OCI-LY7 (cell line): Measurements from ENCODE around the gene BPTF. TPM values are rescaled to one million over a fixed set of nuclear protein-coding genes. Genes with fewer than 3 reads are reported as not detected.
"Not testable (repeated sequence)": the region's sequence is repeated elsewhere in the genome, so short reads cannot be mapped to it uniquely, and the experiment has no call there.

Experiments used
- BruUV-seq: library from RNA; stranded (reverse); fragments of 400-500 nt; replicated peaks from 2 replicates; lab custom pipeline; 2021; lab: Mats Ljungman, UMichigan
- CTCF ChIA-PET: fragments of 300-600 bp; sonication (Branson Sonifier 250); formaldehyde crosslinking; loops from one replicate; lab custom pipeline; 2022; ENCODE audit warnings: antibody characterized with exemption; ENCODE audit not compliant: unreplicated experiment; lab: Charles Lee
- POLR2A ChIA-PET: fragments of 300-600 bp; sonication (Branson Sonifier 250); formaldehyde crosslinking; loops from one replicate; lab custom pipeline; 2022; ENCODE audit warnings: antibody characterized with exemption; lab: Charles Lee
- DNase-seq: peaks from one replicate; pipeline ENCODE4 v3.0.0-alpha.2; 2015; ENCODE audit warnings: low spot score
- H2AFZ ChIP-seq: fragments of 200-600 bp; sonication (generic), shearing (Covaris generic); 2 replicates; pipeline ENCODE4 v1.6.1; 2014; ENCODE audit warnings: mild to moderate bottlenecking, antibody characterized with exemption, low read length, moderate library complexity
- H3K27ac ChIP-seq: fragments of 200-600 bp; sonication (generic); 2 replicates; pipeline ENCODE4 v1.5.1; 2014; ENCODE audit warnings: mixed run types, low read depth, mild to moderate bottlenecking, moderate library complexity, low read length, inconsistent platforms; ENCODE audit not compliant: poor library complexity, severe bottlenecking
- H3K36me3 ChIP-seq: fragments of 200-600 bp; sonication (generic); 2 replicates; pipeline ENCODE4 v1.6.1; 2014; ENCODE audit warnings: mild to moderate bottlenecking, antibody characterized with exemption, low read length, moderate library complexity, mixed read lengths; ENCODE audit not compliant: insufficient read depth
- H3K4me1 ChIP-seq: fragments of 200-600 bp; sonication (generic); 2 replicates; pipeline ENCODE4 v1.5.1; 2014; ENCODE audit warnings: mild to moderate bottlenecking, low read length; ENCODE audit not compliant: insufficient read depth, poor library complexity, severe bottlenecking
- H3K4me2 ChIP-seq: fragments of 200-600 bp; sonication (generic); 2 replicates; pipeline ENCODE4 v1.6.1; 2014; ENCODE audit warnings: mild to moderate bottlenecking, low read length
- H3K4me3 ChIP-seq: fragments of 200-600 bp; sonication (generic); 2 replicates; pipeline ENCODE4 v1.5.1; 2014; ENCODE audit warnings: mild to moderate bottlenecking, low read depth, low read length; ENCODE audit not compliant: poor library complexity, severe bottlenecking
- H3K79me2 ChIP-seq: fragments of 200-600 bp; sonication (generic); 2 replicates; pipeline ENCODE4 v1.6.1; 2016; ENCODE audit warnings: low read depth, mild to moderate bottlenecking, low read length, moderate library complexity, mixed read lengths; ENCODE audit not compliant: insufficient read depth
- H3K9me2 ChIP-seq: fragments of 200-600 bp; sonication (generic); 2 replicates; pipeline ENCODE4 v1.6.1; 2016; ENCODE audit warnings: mild to moderate bottlenecking, low read length, mixed read lengths; ENCODE audit not compliant: insufficient read depth
- H3K9me3 ChIP-seq: fragments of 200-600 bp; sonication (generic); 2 replicates; pipeline ENCODE4 v1.6.1; 2014; ENCODE audit warnings: mild to moderate bottlenecking, mixed run types, low read length, mixed read lengths
- H4K20me1 ChIP-seq: fragments of 200-600 bp; sonication (generic); 2 replicates; pipeline ENCODE4 v1.6.1; 2014; ENCODE audit warnings: mild to moderate bottlenecking, antibody characterized with exemption, low read length, moderate library complexity, mixed read lengths; ENCODE audit not compliant: insufficient read depth
- EZH2phosphoT487 ChIP-seq: fragments of 200-600 bp; sonication (generic); IDR thresholded peaks from 2 replicates; pipeline ENCODE4 v1.6.1; 2018; ENCODE audit warnings: low read depth, borderline replicate concordance, mild to moderate bottlenecking, mixed run types, antibody characterized with exemption, low read length, moderate library complexity, mixed read lengths
- intact Hi-C: fragments of 100-400 bp; cut with micrococcal nuclease; formaldehyde crosslinking; loops from one replicate; pipeline ENCODE4 v1.10.0; 2022; ENCODE audit not compliant: unreplicated experiment
- total RNA-seq, 2 experiments: library from RNA; depleted of rRNA in 1 of 2; stranded (reverse); fragments of >200 nt in 1 of 2; shearing (Covaris generic) in 1 of 2; gene quantifications; 2 replicates each; pipeline ENCODE4 v1.2.3, GENCODE V29; 2014 to 2022
- TF ChIP-seq, protein P1 (sequence below): fragments of 200-600 bp; sonication (generic); conservative IDR thresholded peaks from 2 replicates; pipeline ENCODE4 v1.5.1; 2014; ENCODE audit warnings: mild to moderate bottlenecking, antibody characterized with exemption, low read length, moderate library complexity, mixed read lengths

BPTF gene
- total RNA-seq, 2 experiments from 2014 or later: 104 to 212 TPM

DNA sequence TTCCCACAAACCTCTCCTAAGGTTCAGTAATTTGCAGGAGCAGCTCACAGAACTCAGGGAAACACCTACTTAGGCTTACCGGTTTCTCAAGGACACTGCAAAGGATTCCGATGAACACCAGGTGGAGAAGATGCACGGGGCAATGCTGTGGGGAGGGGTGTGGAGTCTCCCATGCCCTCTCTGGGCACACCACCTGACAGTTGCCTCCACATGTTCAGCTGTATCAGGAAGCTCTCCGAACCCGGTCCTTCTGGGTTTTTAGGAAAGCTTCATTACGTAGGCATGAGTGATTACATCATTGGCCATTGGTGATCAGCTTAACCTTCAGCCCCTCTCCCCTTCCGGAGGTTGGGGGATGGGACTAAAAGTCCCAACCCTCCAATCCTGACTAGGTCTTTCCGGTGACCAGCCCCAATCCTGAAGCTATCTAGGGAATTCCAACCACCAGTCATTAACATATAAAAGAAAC lies 149.3 kb downstream of the BPTF start:
- H3K9me3 ChIP-seq: no peaks in the 10 kb centered on the region
- no peaks in the 10 kb centered on the region for H3K9me2 ChIP-seq
- intact Hi-C loops: no loop called here
- H3K36me3 ChIP-seq: peaks cover 60% of the 10 kb centered on the region
- no peaks in the 10 kb centered on the region for H3K4me1 ChIP-seq
- no peaks in the 10 kb centered on the region for H4K20me1 ChIP-seq
- CTCF ChIA-PET: no interaction called here
- H2AFZ ChIP-seq: no peak overlapping the region
- BruUV-seq: no TSS peak
- TF ChIP-seq, protein P1, sequence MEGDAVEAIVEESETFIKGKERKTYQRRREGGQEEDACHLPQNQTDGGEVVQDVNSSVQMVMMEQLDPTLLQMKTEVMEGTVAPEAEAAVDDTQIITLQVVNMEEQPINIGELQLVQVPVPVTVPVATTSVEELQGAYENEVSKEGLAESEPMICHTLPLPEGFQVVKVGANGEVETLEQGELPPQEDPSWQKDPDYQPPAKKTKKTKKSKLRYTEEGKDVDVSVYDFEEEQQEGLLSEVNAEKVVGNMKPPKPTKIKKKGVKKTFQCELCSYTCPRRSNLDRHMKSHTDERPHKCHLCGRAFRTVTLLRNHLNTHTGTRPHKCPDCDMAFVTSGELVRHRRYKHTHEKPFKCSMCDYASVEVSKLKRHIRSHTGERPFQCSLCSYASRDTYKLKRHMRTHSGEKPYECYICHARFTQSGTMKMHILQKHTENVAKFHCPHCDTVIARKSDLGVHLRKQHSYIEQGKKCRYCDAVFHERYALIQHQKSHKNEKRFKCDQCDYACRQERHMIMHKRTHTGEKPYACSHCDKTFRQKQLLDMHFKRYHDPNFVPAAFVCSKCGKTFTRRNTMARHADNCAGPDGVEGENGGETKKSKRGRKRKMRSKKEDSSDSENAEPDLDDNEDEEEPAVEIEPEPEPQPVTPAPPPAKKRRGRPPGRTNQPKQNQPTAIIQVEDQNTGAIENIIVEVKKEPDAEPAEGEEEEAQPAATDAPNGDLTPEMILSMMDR: no peak
- TF ChIP-seq EZH2phosphoT487: no peak
- no peak overlapping the region for H3K27ac ChIP-seq
- no peak for DNase-seq
- H3K4me3 ChIP-seq: no peak overlapping the region
- H3K4me2 ChIP-seq: no peak overlapping the region
- POLR2A ChIA-PET: interaction anchor here (2.3 kb wide), 1 partner anchor 10 kb away, joined by 8 read pairs; no protein-coding TSS in a partner anchor
- no peaks in the 10 kb centered on the region for H3K79me2 ChIP-seq

DNA sequence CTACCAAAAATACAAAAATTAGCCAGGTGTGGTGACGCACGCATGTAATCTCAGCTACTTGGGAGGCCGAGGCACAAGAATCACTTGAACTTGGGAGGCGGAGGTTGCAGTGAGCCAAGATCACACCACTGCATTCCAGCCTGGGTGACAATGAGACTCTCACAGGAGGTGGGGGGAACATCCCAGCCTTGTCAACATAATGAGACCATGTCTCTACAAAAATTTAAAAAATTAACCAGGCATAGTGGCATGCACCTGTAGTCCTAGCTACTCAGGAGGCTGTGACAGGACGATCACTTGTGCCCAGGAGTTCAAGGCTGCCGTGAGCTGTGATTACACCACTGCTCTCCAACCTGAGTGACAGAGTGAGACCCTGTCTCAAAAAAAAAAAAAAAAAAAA lies 151.0 kb downstream of the BPTF start:
- H3K9me3 ChIP-seq, H3K27ac ChIP-seq, H3K4me2 ChIP-seq, H3K9me2 ChIP-seq, intact Hi-C loops, H4K20me1 ChIP-seq, BruUV-seq, H3K4me3 ChIP-seq, DNase-seq, H3K4me1 ChIP-seq, H3K79me2 ChIP-seq, H2AFZ ChIP-seq, CTCF ChIA-PET: not testable (repeated sequence)
- peaks cover 67% of the 10 kb centered on the region for H3K36me3 ChIP-seq
- POLR2A ChIA-PET: interaction anchor here (2.3 kb wide), 1 partner anchor 12 kb away, joined by 8 read pairs; no protein-coding TSS in a partner anchor

DNA sequence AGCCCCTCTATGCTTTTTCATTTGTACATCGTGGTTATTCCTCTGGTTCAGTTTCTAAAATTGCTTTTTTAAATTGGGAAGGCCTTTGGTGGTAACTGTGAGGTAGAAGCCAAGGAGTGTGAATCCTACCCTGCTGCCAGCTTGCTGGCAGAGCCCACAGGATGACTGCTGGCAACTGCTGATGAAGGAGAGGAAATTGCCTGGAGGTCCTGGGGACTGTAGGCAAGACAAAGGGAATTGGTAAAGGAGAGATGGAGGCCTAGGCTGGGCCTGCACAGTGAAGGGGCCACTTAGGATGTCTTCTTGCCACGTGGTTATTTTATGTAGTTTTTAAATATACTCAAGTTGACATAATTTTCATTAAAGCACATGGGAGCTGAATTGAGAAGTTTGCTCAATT lies 155.2 kb downstream of the BPTF start:
- Histone ChIP-seq H3K36me3 (peaks cover 49% of the 10 kb centered on the region), H3K27ac (no peak overlapping the region), H4K20me1 (no peaks in the 10 kb centered on the region), H2AFZ (no peak overlapping the region), H3K4me3 (no peak overlapping the region), H3K9me3 (no peaks in the 10 kb centered on the region), H3K4me2 (no peak overlapping the region), H3K9me2 (no peaks in the 10 kb centered on the region), H3K79me2 (no peaks in the 10 kb centered on the region), H3K4me1 (no peaks in the 10 kb centered on the region)
- no peak for TF ChIP-seq EZH2phosphoT487
- TF ChIP-seq, protein P1: no peak
- POLR2A ChIA-PET: interaction anchor here (0.6 kb wide), 2 partner anchors 11 to 324 kb away, joined by 3 to 4 read pairs; no protein-coding TSS in a partner anchor
- intact Hi-C loops: no loop called here
- DNase-seq: no peak
- BruUV-seq: no TSS peak
- CTCF ChIA-PET: no interaction called here

DNA sequence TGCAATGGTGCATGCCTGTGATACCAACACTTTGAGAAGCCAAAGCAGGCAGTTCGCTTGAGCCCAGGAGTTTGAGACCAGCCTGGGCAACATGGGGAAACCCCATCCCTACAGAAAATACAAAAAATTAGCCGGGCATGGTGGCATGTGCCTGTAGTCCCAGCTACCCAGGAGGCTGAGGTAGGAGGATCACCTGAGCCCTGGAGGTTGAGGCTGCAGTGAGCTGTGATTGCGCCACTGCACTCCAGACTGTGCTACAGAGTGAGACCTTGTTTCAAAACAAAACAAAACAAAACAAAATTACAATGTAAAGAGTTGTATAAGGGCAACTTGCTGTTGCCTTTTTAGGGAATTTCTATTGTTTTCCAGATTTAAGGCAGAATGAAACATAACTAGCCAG lies 155.6 kb downstream of the BPTF start:
- BruUV-seq, DNase-seq, H3K9me2 ChIP-seq, H3K4me2 ChIP-seq, H4K20me1 ChIP-seq, CTCF ChIA-PET, H3K4me1 ChIP-seq, H3K27ac ChIP-seq, H3K4me3 ChIP-seq, H2AFZ ChIP-seq, H3K9me3 ChIP-seq, intact Hi-C loops, H3K79me2 ChIP-seq: not testable (repeated sequence)
- POLR2A ChIA-PET: interaction anchor here (0.6 kb wide), 1 partner anchor 11 kb away, joined by 4 read pairs; no protein-coding TSS in a partner anchor
- peaks cover 45% of the 10 kb centered on the region for H3K36me3 ChIP-seq
